Measurements from ENCODE around the gene DUSP7.

The DUSP7 gene

DNA sequence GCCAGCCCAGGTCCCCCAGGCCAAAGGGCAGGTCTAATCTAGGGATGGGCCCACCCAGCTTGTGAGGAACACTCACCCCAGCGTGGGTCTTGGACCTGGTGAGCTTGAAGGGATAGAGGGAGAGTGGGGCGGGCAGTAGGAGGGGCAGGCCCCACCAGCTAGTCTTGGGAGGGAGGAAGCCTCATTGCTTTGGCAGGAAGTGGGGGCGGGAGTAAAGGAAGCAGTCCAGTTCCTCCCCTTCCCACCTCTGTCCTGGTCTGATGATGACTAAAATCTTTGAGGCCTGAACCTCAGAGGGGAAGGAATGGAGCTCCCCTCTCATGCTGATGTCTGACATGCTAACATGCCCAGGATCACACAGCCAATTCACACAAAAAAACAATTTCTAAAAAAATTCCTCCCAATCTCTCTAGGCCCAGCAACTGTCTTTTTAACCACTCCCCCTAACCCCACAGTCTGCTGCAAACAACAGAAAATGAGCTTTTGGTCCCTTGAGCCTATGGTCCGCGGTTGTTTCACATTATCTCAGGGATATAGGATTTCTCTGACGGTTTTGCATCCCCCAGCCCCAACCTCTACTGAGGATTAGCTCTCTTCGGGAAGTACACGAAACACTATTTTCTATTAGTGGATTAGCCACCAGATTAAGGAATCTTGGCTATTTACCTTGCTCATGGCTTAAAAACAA lies 30.7 kb upstream of the DUSP7 start:
- DNase-seq (ENCODE audit: low spot score): no peak

DNA sequence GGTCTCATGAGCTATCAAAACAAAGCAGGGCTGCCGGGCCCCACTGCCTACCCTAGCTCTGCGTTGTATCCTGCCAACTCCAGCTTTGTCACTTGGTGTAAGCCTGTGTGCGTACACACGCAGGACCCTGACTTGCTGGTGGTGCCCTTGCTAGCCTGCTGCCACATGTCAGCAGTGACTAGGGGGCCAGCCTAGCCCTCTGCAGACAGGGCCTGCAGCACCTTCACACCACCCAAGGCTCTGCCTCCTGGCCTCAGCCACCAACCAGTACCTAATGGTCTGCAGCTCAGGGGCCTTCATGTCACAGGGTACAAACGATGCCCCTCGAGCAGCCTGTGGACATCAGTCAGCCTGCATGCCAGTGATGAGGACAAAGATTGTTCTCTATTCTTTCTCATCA lies 30.1 kb upstream of the DUSP7 start:
- DNase-seq (ENCODE audit: low spot score): no peak

- DNase-seq (ENCODE audit: low spot score): no peak
These were observed 29.4 kb upstream of the DUSP7 start for GRCh38 chr3:52085681-52086282.

DNA sequence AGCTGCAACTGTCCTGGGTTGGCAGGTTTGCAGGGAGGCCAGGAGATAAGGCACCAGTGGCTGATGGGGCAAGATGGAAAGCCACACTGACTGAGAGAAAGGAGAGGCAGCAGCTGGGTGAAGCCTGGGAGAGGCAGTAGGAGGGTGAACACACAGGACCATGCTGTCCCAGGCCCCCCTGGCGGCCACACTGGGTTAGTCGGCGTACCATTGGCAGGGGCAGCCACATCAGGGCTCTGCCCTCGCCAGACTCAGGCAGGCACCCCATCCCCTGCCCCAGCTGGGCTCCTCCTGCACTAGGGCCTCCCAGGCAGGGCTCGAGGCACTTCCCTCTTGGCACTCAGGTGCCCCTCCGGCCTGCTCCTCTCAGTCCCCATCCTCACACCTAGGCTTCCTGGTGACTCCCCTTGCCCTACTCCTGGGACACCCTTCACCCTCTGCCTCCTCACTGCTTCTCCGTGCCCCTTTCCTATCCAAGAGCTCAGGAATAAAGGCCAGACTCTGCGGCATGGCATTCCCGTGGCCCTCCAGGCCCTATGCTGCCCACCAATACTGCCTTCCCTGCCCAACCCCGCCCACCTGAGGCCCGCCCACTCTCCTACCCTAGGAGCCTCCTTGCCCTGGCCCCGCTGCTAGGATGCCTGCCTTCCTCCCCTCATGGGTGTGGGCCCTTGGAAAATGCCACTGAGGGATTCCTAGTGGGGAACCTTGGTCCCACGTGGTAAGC lies 28.7 kb upstream of the DUSP7 start:
- DNase-seq (ENCODE audit: low spot score): no peak

DNA sequence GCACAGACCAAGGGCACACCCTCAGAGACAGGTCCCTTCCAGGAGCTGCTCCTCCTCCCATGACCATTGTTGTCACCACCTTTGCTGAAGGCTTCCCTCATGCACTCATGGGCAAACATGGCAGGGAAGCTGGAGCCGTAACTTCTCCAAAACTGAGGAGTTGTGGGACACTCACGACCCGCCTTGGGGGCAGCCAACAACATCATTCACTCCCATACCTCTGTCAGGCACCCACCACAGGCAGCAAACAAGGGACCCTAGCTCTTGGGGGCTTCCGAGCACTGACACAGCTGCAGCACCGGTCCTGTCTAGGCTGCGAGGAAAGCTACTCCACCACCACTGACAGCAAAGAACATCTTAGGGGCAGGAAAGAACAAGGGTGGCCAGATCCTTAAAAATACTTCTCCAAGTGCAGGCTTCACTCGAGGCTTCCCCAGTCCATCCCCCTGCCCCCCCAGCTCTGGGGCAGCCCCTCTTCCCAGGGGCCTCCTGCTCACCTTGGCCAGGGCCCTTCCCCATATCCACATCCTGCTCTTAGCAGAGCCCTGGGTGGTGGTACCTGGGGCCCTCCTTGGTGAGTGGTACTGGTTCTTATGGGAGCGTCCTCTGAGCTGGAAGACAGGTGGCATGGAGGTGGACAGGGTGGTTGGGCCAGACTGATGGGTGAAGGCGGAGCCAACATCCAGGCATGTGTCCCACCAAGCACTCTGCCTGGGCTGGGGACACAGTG lies 28.0 kb upstream of the DUSP7 start:
- no peak for DNase-seq (ENCODE audit: low spot score)

- no peak for DNase-seq (ENCODE audit: low spot score)
These were observed 27.3 kb upstream of the DUSP7 start for GRCh38 chr3:52083556-52084087.

- DNase-seq (ENCODE audit: low spot score): no peak
These were observed 26.6 kb upstream of the DUSP7 start for GRCh38 chr3:52082951-52083350.

GRCh38 chr3:52080830-52081719 lies 24.7 kb upstream of the DUSP7 start:
- no peak for DNase-seq (ENCODE audit: low spot score)

DNA sequence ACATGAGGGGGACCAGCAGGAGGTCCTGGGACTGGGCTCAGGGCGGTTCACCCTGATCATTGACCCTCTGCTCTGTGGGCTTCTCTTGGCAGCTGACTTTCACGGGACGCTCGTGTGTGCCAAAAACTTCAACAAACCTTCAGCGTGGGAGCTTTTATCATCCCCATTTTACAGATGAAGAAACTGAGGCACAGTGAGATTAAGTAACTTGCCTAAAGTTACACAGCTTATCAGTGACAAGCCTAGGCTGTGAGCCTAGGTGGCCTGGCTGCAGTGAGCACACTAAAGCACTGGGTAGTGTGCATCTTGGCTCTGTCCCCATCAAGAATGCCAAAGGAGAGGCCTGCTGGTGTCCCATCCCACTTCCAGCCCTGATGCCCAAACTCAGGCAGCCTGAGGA lies 23.6 kb upstream of the DUSP7 start:
- DNase-seq (ENCODE audit: low spot score): no peak

- no peak for DNase-seq (ENCODE audit: low spot score)
These were observed 22.6 kb upstream of the DUSP7 start for GRCh38 chr3:52078781-52079560.

DNA sequence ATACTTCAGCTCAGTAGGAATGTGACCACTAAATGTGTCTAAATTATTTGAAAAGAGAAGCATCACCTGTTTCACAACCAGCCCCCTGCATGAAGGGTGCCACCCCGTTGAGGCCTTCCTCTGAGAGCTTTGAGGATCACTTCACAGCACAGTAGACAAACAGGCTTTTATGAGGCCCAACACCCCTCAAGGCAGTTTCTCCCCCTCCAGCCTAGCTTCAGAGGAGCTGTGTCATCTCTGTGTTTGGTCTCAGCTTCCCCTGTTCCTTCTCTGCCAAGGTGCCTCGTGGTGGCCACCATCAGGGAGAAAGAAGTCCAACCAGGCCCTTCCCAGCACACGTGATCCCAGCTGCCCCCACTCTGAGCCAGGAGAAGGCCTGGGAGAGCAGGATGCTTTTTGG lies 21.6 kb upstream of the DUSP7 start:
- DNase-seq (ENCODE audit: low spot score): no peak

GRCh38 chr3:52076896-52077780 lies 20.8 kb upstream of the DUSP7 start:
- DNase-seq (ENCODE audit: low spot score): no peak

DNA sequence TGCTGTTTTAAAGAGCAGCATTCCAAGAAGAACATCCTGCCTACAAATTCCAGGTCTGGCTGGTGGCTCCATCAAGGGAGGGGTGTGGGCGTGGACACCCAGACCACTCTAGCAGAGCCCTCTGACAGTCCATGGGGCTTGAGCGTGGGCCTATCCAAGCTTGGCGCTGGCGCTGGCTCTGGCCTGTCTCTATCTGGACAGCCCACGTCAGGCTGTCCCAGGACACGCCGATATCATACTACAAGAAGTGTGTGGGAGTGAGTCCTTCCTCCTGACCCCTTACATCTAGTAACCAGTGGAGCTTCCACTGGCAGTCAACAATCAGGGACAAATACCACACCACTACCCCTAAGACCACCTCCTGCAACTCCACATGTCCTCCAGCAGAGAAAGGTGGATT lies 17.1 kb upstream of the DUSP7 start:
- DNase-seq (ENCODE audit: low spot score): no peak

- DNase-seq (ENCODE audit: low spot score): no peak
These were observed 16.1 kb upstream of the DUSP7 start for GRCh38 chr3:52072471-52072870.

DNA sequence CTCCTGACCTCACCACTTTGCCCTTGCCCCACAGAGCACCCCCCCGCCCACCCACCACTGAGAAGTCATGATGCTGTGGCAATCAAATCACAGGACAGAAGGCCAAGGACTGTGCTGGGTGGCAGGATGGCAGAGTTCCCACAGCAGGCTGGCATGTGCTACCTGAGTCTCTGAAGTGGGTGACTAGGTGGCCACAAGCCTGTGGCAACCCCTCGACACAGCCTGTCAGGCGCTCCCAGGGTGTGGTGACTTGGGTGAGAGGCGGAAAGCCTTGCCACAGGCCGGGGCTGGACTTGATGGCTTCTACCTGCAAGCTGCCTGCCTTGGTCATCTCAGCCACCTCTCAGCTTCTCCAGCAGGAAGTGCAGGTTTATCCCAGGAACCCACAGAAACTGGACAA lies 15.6 kb upstream of the DUSP7 start:
- DNase-seq (ENCODE audit: low spot score): no peak

- no peak for DNase-seq (ENCODE audit: low spot score)
These were observed 14.6 kb upstream of the DUSP7 start for GRCh38 chr3:52070724-52071621.

- DNase-seq (ENCODE audit: low spot score): no peak
These were observed 13.5 kb upstream of the DUSP7 start for GRCh38 chr3:52069855-52070254.

DNA sequence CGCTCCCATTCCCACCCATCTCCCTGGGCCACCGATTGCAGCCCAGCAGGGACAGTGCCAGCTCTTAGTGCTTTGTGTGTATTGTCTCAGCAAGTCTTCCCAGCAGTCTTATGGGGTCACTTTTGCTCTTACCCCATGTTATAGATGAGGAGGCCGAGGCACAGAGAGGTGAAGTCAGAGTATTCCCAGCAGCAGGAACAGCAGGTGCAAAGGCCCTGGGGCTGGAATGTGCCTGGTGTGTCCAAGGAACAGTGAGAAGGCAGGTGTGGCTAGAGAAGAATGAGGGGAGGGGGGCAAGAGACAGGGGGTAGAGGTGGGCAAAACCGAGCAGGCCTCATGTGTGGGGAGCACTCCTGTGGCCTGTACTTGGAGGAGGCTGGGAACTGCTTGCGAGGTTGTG lies 12.8 kb upstream of the DUSP7 start:
- no peak for DNase-seq (ENCODE audit: low spot score)

DNA sequence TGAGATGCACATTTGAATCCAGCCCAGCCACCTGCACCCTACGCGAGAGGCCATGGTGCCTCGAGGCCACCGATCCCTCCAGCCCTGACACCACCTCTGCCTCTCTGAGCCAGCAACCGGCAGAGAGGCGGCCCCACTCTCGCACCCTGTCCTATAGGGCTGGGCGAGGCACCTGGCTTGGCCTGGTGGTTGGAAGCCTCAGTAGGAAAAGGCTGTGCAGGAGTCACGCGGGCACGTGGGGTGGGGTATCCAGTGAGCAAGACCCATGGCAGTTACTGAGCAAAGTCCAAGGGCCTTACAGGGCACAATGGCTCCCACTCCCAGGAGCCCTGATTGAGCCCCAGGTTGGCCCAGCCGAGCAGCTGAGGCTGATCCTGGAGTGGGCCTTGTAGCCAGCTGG lies 12.4 kb upstream of the DUSP7 start:
- no peak for DNase-seq (ENCODE audit: low spot score)
